HEK293 (cell line): ENCODE data around the gene TREH.

Experiments
- CTCF ChIA-PET: fragments of 350-600 bp; formaldehyde crosslinking; extraction: SDS; loops from one replicate; lab custom pipeline; 2021; ENCODE audit warnings: antibody characterized with exemption; lab: Yijun Ruan, JAX
- POLR2A ChIA-PET: fragments of 300-600 bp; formaldehyde crosslinking; extraction: SDS; loops from one replicate; lab custom pipeline; 2020; ENCODE audit warnings: antibody characterized with exemption, inconsistent platforms; lab: Yijun Ruan, JAX
- H3K27ac ChIP-seq: fragments of 200-500 bp; sonication (Bioruptor generic); 2 replicates; pipeline ENCODE4 v1.5.1; 2014; ENCODE audit warnings: low read depth, low read length, control low read depth, inconsistent platforms; ENCODE audit errors: extremely low read depth
- H3K36me3 ChIP-seq, 2 experiments: fragments of 200-500 bp in 1 of 2; sonication (Bioruptor generic) in 1 of 2; 1 replicate in 1 of 2; 2 replicates in 1 of 2; pipeline ENCODE4 v1.5.1; 2014 to 2017; ENCODE audit warnings: inconsistent platforms in 2 of 2, low read length in 2 of 2; ENCODE audit not compliant: control insufficient read depth in 2 of 2, insufficient read depth in 1 of 2
- H3K4me1 ChIP-seq: fragments of 200-500 bp; sonication (Bioruptor generic); 2 replicates; pipeline ENCODE4 v1.5.1; 2014; ENCODE audit warnings: mild to moderate bottlenecking, low read length, inconsistent platforms; ENCODE audit not compliant: control insufficient read depth, insufficient read depth
- H3K4me3 ChIP-seq: 2 replicates; pipeline ENCODE4 v1.5.1; 2011; ENCODE audit warnings: low read depth, mild to moderate bottlenecking, control low read depth, low read length, moderate library complexity
- H3K9me3 ChIP-seq: fragments of 200-500 bp; sonication (Bioruptor generic); 2 replicates; pipeline ENCODE4 v1.5.1; 2014; ENCODE audit warnings: low read depth, low read length, inconsistent platforms; ENCODE audit not compliant: control insufficient read depth, insufficient read depth
- EGR2 ChIP-seq: fragments of 450-650 bp; formaldehyde crosslinking; IDR thresholded peaks from 2 replicates; pipeline ENCODE4 v1.5.1; 2016; ENCODE audit warnings: low read depth, missing biosample characterization, missing genetic modification characterization
- GLIS1 ChIP-seq: fragments of 450-650 bp; formaldehyde crosslinking; IDR thresholded peaks from 2 replicates; pipeline ENCODE4 v1.5.1; 2016; ENCODE audit warnings: missing biosample characterization, missing genetic modification characterization
- HOXD13 ChIP-seq: sonication (generic); formaldehyde crosslinking; IDR thresholded peaks from 2 replicates; pipeline ENCODE4 v1.8.0; 2022; ENCODE audit warnings: missing genetic modification reagents, borderline replicate concordance
- PRDM1 ChIP-seq: fragments of 450-650 bp; formaldehyde crosslinking; IDR thresholded peaks from 2 replicates; pipeline ENCODE4; 2016; ENCODE audit warnings: missing biosample characterization, missing genetic modification characterization
- REPIN1 ChIP-seq: fragments of 450-650 bp; formaldehyde crosslinking; IDR thresholded peaks from 2 replicates; pipeline ENCODE4 v1.5.1; 2017; ENCODE audit warnings: missing biosample characterization, missing genetic modification characterization, low read depth
- SP2 ChIP-seq: fragments of 450-650 bp; formaldehyde crosslinking; IDR thresholded peaks from 2 replicates; pipeline ENCODE4 v1.5.1; 2016; ENCODE audit warnings: missing biosample characterization, missing genetic modification characterization
- ZFP3 ChIP-seq: fragments of 450-650 bp; formaldehyde crosslinking; IDR thresholded peaks from 2 replicates; pipeline ENCODE4 v1.5.1; 2016; ENCODE audit warnings: low read depth, missing biosample characterization, missing genetic modification characterization
- ZFP37 ChIP-seq: fragments of 450-650 bp; formaldehyde crosslinking; IDR thresholded peaks from 2 replicates; pipeline ENCODE4 v1.5.1; 2016; ENCODE audit warnings: missing biosample characterization, missing genetic modification characterization
- ZNF112 ChIP-seq: fragments of 450-650 bp; formaldehyde crosslinking; IDR thresholded peaks from 2 replicates; pipeline ENCODE4 v1.5.0; 2017; ENCODE audit warnings: missing biosample characterization, missing genetic modification characterization
- ZNF174 ChIP-seq: fragments of 450-650 bp; formaldehyde crosslinking; IDR thresholded peaks from 2 replicates; pipeline ENCODE4 v1.5.0; 2017; ENCODE audit warnings: missing biosample characterization, mild to moderate bottlenecking, missing genetic modification characterization
- ZNF202 ChIP-seq: fragments of 450-650 bp; formaldehyde crosslinking; IDR thresholded peaks from 2 replicates; pipeline ENCODE4 v1.5.1; 2016; ENCODE audit warnings: missing biosample characterization, missing genetic modification characterization, borderline replicate concordance
- ZNF214 ChIP-seq: fragments of 450-650 bp; formaldehyde crosslinking; IDR thresholded peaks from 2 replicates; pipeline ENCODE4 v1.5.1; 2017; ENCODE audit warnings: missing biosample characterization, mild to moderate bottlenecking, missing genetic modification characterization, borderline replicate concordance
- ZNF529 ChIP-seq: fragments of 450-650 bp; formaldehyde crosslinking; IDR thresholded peaks from 2 replicates; pipeline ENCODE4 v1.5.1; 2017; ENCODE audit warnings: missing genetic modification characterization, missing biosample characterization; ENCODE audit not compliant: insufficient replicate concordance
- ZNF600 ChIP-seq: fragments of 450-650 bp; formaldehyde crosslinking; IDR thresholded peaks from 2 replicates; pipeline ENCODE4 v1.5.1; 2016; ENCODE audit warnings: missing biosample characterization, missing genetic modification characterization
- ZSCAN23 ChIP-seq: fragments of 450-650 bp; formaldehyde crosslinking; IDR thresholded peaks from 2 replicates; pipeline ENCODE4 v1.5.1; 2016; ENCODE audit warnings: missing biosample characterization, missing genetic modification characterization
- TF ChIP-seq, protein P1 (sequence below): fragments of 450-650 bp; formaldehyde crosslinking; IDR thresholded peaks from 2 replicates; pipeline ENCODE4 v1.5.1; 2016; ENCODE audit warnings: missing biosample characterization, missing genetic modification characterization
- TF ChIP-seq, protein P2 (sequence below): fragments of 450-650 bp; formaldehyde crosslinking; IDR thresholded peaks from 2 replicates; pipeline ENCODE4 v1.5.1; 2017; ENCODE audit warnings: missing biosample characterization, missing genetic modification characterization
- TF ChIP-seq, protein P3 (sequence below): IDR thresholded peaks from 2 replicates; pipeline ENCODE4 v1.6.1; 2011; ENCODE audit warnings: mild to moderate bottlenecking, low read depth, low read length, borderline replicate concordance
- TF ChIP-seq, protein P4 (sequence below): fragments of 450-650 bp; formaldehyde crosslinking; IDR thresholded peaks from 2 replicates; pipeline ENCODE4 v1.5.1; 2016; ENCODE audit warnings: missing biosample characterization, missing genetic modification characterization

The TREH gene

DNA sequence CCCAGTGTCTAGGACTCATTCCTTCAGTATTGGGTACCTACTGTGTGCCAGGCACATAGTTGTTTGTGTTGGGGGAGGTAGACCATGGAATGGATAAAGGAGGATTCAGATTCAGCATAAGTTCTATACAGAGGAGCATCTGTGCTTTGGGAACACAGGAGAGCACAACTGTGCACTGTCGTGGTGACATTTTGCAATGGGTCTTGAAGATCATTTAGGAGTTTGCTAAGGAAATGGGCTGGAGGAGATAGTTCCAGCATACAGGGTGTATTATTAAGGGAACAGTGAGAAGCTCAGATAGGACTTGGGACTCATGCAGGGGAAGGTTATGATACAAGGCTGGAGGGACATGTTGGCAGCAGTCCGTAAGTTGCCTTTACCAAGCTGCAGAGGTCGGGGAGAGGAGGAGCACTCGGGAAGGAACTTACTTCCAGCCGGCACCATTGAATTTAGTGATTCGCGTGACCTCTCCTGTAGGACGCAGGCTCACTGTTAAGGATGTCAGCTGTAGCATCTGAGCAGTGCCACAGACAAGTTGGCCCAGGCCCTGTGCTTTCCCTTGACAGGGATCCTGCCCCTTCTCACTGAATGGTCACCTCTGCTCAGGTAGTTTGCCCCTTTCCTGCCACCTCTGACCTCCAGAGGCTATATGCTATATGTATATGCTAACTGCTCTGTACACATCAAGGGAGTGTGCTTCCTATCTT lies 25.6 kb downstream of the TREH start:
- no peaks in the 10 kb centered on the region for H3K9me3 ChIP-seq
- TF ChIP-seq ZNF112 (no peak), ZFP3 (tag by site-specific recombination) (0 out of 2 replicates have a peak, but pooled peaks have one; percentile 50)
- CTCF ChIA-PET: interaction anchor here (0.6 to 1.4 kb wide), 2 partner anchors 35 to 59 kb away, joined by 3 read pairs; no protein-coding TSS in a partner anchor
- POLR2A ChIA-PET: no interaction called here
- H3K4me1 ChIP-seq: no peaks in the 10 kb centered on the region
- no peak overlapping the region for H3K27ac ChIP-seq
- H3K36me3 ChIP-seq: peaks cover 0 to 69% of the 10 kb centered on the region in 2 experiments; a peak in 2 of 3 replicates
- H3K4me3 ChIP-seq: no peak overlapping the region

DNA sequence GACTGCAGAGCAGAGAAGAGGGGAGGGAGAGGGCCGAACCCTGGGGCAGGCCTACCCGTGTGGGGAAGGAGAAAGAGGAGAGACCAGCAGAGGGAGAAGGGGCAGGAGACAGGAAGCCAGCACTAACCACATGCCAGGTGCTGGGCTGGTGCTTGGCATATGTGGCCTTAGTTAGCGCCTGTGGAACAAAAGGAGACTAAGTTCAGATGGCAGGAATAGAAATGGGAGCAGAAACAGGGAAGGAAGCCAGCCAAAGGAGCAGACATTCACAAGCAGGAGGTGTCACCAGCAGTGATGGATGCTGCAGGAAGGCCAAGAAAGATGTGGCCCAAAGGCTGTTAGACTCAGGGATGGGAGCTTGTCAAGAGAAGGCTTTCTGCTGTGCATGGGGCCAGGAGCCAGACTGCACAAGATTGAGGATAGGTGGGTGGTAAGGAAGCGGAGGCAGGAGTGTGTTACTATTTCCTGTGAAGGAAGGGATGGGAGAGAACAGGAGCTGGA lies 26.7 kb downstream of the TREH start:
- H3K9me3 ChIP-seq: no peaks in the 10 kb centered on the region
- no peak; the same call in 1 of the 2 replicates for TF ChIP-seq ZNF600 (tag by site-specific recombination)
- TF ChIP-seq ZNF174 (tag by site-specific recombination): no peak
- no peak for TF ChIP-seq ZNF529 (tag by site-specific recombination)
- TF ChIP-seq PRDM1 (tag by site-specific recombination): no peak
- TF ChIP-seq, protein P1, sequence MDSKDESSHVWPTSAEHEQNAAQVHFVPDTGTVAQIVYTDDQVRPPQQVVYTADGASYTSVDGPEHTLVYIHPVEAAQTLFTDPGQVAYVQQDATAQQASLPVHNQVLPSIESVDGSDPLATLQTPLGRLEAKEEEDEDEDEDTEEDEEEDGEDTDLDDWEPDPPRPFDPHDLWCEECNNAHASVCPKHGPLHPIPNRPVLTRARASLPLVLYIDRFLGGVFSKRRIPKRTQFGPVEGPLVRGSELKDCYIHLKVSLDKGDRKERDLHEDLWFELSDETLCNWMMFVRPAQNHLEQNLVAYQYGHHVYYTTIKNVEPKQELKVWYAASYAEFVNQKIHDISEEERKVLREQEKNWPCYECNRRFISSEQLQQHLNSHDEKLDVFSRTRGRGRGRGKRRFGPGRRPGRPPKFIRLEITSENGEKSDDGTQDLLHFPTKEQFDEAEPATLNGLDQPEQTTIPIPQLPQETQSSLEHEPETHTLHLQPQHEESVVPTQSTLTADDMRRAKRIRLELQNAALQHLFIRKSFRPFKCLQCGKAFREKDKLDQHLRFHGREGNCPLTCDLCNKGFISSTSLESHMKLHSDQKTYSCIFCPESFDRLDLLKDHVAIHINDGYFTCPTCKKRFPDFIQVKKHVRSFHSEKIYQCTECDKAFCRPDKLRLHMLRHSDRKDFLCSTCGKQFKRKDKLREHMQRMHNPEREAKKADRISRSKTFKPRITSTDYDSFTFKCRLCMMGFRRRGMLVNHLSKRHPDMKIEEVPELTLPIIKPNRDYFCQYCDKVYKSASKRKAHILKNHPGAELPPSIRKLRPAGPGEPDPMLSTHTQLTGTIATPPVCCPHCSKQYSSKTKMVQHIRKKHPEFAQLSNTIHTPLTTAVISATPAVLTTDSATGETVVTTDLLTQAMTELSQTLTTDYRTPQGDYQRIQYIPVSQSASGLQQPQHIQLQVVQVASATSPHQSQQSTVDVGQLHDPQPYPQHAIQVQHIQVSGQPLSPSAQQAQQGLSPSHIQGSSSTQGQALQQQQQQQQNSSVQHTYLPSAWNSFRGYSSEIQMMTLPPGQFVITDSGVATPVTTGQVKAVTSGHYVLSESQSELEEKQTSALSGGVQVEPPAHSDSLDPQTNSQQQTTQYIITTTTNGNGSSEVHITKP: no peak
- TF ChIP-seq ZFP37 (tag by site-specific recombination): no peak
- no peak for TF ChIP-seq SP2 (tag by site-specific recombination)
- TF ChIP-seq, protein P2, sequence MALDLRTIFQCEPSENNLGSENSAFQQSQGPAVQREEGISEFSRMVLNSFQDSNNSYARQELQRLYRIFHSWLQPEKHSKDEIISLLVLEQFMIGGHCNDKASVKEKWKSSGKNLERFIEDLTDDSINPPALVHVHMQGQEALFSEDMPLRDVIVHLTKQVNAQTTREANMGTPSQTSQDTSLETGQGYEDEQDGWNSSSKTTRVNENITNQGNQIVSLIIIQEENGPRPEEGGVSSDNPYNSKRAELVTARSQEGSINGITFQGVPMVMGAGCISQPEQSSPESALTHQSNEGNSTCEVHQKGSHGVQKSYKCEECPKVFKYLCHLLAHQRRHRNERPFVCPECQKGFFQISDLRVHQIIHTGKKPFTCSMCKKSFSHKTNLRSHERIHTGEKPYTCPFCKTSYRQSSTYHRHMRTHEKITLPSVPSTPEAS (tag by site-specific recombination): no peak
- TF ChIP-seq, protein P3, sequence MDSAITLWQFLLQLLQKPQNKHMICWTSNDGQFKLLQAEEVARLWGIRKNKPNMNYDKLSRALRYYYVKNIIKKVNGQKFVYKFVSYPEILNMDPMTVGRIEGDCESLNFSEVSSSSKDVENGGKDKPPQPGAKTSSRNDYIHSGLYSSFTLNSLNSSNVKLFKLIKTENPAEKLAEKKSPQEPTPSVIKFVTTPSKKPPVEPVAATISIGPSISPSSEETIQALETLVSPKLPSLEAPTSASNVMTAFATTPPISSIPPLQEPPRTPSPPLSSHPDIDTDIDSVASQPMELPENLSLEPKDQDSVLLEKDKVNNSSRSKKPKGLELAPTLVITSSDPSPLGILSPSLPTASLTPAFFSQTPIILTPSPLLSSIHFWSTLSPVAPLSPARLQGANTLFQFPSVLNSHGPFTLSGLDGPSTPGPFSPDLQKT: no peak
- TF ChIP-seq GLIS1 (tag by site-specific recombination): no peak
- TF ChIP-seq EGR2 (tag by site-specific recombination): no peak
- TF ChIP-seq HOXD13: no peak
- TF ChIP-seq, protein P4, sequence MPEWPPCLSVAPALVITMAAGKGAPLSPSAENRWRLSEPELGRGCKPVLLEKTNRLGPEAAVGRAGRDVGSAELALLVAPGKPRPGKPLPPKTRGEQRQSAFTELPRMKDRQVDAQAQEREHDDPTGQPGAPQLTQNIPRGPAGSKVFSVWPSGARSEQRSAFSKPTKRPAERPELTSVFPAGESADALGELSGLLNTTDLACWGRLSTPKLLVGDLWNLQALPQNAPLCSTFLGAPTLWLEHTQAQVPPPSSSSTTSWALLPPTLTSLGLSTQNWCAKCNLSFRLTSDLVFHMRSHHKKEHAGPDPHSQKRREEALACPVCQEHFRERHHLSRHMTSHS (tag by site-specific recombination): no peak
- no peak for TF ChIP-seq ZNF202 (tag by site-specific recombination)
- TF ChIP-seq ZSCAN23 (tag by site-specific recombination): no peak
- no peak for TF ChIP-seq ZNF214 (tag by site-specific recombination)
- no peak for TF ChIP-seq REPIN1 (tag by site-specific recombination)
- TF ChIP-seq, all 188 proteins: peak for 0
- CTCF ChIA-PET: interaction anchor here (1.4 kb wide), 1 partner anchor 58 kb away, joined by 3 read pairs; no protein-coding TSS in a partner anchor
- POLR2A ChIA-PET: no interaction called here
- no peak overlapping the region for H3K4me3 ChIP-seq
- peaks cover 0 to 80% of the 10 kb centered on the region in 2 experiments; a peak in 2 of 3 replicates for H3K36me3 ChIP-seq
- H3K27ac ChIP-seq: no peak overlapping the region
- no peaks in the 10 kb centered on the region for H3K4me1 ChIP-seq
